RWPE2 (cell line): Measurements from ENCODE around the gene P2RY8.
"Not testable (repeated sequence)": the region's sequence is repeated elsewhere in the genome, so short reads cannot be mapped to it uniquely, and the experiment has no call there.

Source experiments
- ATAC-seq: fragments of 200-7000 bp; cut with Tn5 transposase; 3 replicates; pipeline ENCODE4 v1.9.1; 2021; ENCODE audit warnings: low read depth
- DNase-seq: peaks from one replicate; pipeline ENCODE4 v3.0.0-alpha.2; 2020; ENCODE audit warnings: low spot score
- H3K27ac ChIP-seq: fragments of 450-650 bp; 2 replicates; pipeline ENCODE4 v1.5.1; 2017; ENCODE audit warnings: mild to moderate bottlenecking; ENCODE audit not compliant: poor library complexity, severe bottlenecking
- H3K27me3 ChIP-seq: fragments of 250-450 bp; sonication (Bioruptor Pico); 2 replicates; pipeline ENCODE4 v1.5.1; 2021; ENCODE audit warnings: mild to moderate bottlenecking, moderate library complexity; ENCODE audit not compliant: insufficient read depth, poor library complexity, severe bottlenecking
- H3K36me3 ChIP-seq: fragments of 250-450 bp; sonication (Bioruptor Pico); 2 replicates; pipeline ENCODE4 v1.5.1; 2020; ENCODE audit warnings: low read depth, mild to moderate bottlenecking, moderate library complexity
- H3K4me1 ChIP-seq: fragments of 250-450 bp; sonication (Bioruptor Pico); 2 replicates; pipeline ENCODE4 v1.5.1; 2021; ENCODE audit warnings: mild to moderate bottlenecking, moderate library complexity; ENCODE audit not compliant: insufficient read depth, poor library complexity, severe bottlenecking
- H3K4me3 ChIP-seq: fragments of 250-450 bp; sonication (Bioruptor Pico); 2 replicates; pipeline ENCODE4 v1.5.1; 2021; ENCODE audit warnings: mild to moderate bottlenecking, moderate library complexity; ENCODE audit not compliant: severe bottlenecking
- H3K9me3 ChIP-seq: fragments of 250-450 bp; sonication (Bioruptor Pico); 2 replicates; pipeline ENCODE4 v1.5.1; 2021; ENCODE audit warnings: mild to moderate bottlenecking, moderate library complexity; ENCODE audit not compliant: severe bottlenecking
- TF ChIP-seq, protein P1 (sequence below): fragments of 450-650 bp; IDR thresholded peaks from one replicate; pipeline ENCODE4 v1.5.1; 2017; ENCODE audit warnings: mild to moderate bottlenecking, moderate library complexity; ENCODE audit not compliant: poor library complexity, severe bottlenecking

P2RY8 gene

DNA sequence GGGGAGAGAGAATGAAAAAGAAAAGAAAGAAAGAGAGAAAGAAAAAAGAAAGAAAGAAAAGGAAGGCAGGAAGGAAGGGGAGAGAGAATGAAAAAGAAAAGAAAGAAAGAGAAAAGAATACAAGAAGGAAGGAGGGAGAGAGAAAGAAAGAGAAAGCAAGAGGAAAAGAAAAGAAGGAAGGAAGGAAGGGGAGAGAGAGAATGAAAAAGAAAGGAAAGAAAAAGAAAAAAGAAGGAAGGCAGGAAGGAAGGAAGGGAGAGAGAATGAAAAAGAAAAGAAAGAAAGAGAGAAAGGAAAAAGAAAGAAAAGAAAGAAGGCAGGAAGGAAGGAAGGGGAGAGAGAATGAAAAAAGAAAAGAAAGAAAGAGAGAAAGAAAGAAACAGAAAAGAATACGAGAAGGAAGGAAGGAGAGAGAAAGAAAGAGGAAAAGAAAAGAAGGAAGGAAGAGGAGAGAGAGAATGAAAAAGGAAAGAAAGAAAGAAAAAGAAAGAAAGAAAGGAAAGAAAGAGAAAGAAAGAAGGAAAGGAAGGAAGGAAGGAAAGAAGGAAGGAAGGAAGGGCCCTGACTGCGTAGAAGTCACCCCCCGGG, 15.1 kb upstream of the P2RY8 start:
- H3K36me3 ChIP-seq = no peaks in the 10 kb centered on the region
- ATAC-seq (no peak), DNase-seq (no peak)
- H3K27me3 ChIP-seq = no peaks in the 10 kb centered on the region
- H3K27ac ChIP-seq = no peak overlapping the region
- no peaks in the 10 kb centered on the region for H3K9me3 ChIP-seq
- no peak overlapping the region for H3K4me3 ChIP-seq
- no peaks in the 10 kb centered on the region for H3K4me1 ChIP-seq
- TF ChIP-seq, protein P1, sequence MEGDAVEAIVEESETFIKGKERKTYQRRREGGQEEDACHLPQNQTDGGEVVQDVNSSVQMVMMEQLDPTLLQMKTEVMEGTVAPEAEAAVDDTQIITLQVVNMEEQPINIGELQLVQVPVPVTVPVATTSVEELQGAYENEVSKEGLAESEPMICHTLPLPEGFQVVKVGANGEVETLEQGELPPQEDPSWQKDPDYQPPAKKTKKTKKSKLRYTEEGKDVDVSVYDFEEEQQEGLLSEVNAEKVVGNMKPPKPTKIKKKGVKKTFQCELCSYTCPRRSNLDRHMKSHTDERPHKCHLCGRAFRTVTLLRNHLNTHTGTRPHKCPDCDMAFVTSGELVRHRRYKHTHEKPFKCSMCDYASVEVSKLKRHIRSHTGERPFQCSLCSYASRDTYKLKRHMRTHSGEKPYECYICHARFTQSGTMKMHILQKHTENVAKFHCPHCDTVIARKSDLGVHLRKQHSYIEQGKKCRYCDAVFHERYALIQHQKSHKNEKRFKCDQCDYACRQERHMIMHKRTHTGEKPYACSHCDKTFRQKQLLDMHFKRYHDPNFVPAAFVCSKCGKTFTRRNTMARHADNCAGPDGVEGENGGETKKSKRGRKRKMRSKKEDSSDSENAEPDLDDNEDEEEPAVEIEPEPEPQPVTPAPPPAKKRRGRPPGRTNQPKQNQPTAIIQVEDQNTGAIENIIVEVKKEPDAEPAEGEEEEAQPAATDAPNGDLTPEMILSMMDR = no peak

DNA sequence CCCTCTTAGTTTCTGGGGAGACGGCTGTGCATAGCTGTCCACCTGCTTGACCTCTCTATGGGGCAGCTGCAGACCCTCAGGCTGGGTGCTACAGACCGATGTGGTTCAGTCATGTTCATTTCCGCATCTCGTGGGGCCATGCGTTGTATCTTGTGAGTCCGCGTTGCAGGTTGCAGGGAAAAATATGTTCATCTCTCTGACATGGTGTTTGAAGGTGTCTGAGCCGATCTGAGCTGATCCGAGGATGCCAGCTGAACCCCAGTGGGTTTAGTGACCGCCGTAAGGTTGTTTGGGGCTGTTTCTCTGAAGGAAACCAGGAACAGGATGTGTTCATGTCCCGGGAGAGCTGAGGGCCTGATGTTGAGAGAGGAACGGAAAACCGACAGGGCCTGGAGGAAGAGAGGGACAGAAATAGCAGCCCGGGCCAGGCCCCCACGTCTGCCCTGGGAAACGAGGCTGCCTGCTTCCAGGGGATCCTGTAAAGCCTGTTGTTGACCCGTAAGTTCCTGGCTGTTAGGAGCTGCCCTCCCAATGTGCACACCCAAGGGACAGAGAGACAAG, 9.8 kb upstream of the P2RY8 start:
- DNase-seq (peak; percentile 49), ATAC-seq (no peak)
- Histone ChIP-seq H3K4me3 (no peak overlapping the region), H3K4me1 (no peaks in the 10 kb centered on the region), H3K9me3 (no peaks in the 10 kb centered on the region), H3K27me3 (no peaks in the 10 kb centered on the region), H3K36me3 (no peaks in the 10 kb centered on the region), H3K27ac (no peak overlapping the region)
- TF ChIP-seq, protein P1 = no peak

DNA sequence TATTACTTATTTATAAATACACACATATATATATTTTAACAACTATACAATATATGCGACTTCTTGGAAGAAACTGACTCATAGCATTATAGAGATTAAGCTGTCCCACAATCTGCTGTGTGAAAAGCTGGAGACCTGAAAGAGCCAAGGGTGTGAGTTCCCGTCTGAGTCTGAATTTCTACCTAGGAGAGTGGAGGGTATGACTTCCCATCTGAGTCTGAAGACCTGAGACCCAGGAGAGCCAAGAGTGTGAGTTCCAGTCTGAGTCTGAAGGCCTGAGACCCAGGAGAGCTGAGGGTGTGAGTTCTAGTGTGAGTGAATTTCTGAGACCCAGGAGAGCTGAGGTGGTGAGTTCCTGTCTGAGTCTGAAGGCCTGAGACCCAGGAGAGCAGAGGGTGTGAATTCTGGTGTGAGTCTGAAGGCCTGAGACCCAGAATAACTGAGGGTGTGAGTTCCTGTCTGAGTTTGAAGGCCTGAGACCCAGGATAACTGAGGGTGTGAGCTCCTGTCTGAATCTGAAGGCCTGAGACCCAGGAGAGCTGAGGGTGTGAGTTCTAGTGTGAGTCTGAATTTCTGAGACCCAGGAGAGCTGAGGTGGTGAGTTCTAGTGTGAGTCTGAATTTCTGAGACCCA, 8.9 kb upstream of the P2RY8 start:
- TF ChIP-seq, protein P1 = no peak
- Histone ChIP-seq H3K9me3 (no peaks in the 10 kb centered on the region), H3K4me1 (no peaks in the 10 kb centered on the region), H3K4me3 (no peak overlapping the region), H3K27me3 (no peaks in the 10 kb centered on the region), H3K36me3 (no peaks in the 10 kb centered on the region), H3K27ac (no peak overlapping the region)
- ATAC-seq (no peak), DNase-seq (peak; percentile 2)

DNA sequence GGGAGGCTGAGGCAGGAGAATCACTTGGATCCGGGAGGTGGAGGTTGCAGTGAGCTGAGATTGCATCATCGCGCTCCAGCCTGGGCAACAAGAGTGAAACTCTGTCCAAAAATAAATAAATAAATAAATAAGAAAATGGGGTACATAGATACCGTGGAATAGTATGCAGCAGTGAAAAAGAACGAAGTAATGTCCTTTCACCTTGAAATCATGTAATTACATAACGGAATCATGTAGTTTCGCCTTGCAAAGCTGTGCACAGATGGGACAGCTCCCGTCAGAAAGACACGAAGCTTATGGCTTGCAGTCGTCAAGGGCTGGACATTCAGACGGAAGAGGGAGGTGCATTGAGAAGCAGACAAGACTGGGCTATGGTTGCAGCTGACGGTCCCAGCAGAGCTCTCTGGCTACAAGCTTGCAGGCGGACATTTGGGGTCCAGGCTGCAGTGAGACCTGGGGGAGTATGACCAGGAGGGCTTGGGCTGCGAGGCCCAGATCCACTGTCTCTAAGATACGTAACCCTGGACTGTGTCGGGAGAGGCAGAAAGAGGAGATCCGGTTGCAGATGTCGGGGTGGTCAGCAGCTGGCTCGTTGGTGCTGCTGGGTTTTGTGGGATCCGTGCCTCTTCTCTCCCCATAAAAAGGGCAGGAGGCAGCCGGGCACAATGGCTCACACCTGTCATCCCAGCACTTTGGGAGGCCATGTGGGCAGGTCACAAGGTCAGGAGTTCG, 6.2 kb upstream of the P2RY8 start:
- ATAC-seq (no peak), DNase-seq (peak; percentile 34)
- Histone ChIP-seq H3K36me3 (no peaks in the 10 kb centered on the region), H3K4me3 (no peak overlapping the region), H3K9me3 (no peaks in the 10 kb centered on the region), H3K27ac (no peak overlapping the region), H3K4me1 (no peaks in the 10 kb centered on the region), H3K27me3 (no peaks in the 10 kb centered on the region)
- TF ChIP-seq, protein P1 = no peak

DNA sequence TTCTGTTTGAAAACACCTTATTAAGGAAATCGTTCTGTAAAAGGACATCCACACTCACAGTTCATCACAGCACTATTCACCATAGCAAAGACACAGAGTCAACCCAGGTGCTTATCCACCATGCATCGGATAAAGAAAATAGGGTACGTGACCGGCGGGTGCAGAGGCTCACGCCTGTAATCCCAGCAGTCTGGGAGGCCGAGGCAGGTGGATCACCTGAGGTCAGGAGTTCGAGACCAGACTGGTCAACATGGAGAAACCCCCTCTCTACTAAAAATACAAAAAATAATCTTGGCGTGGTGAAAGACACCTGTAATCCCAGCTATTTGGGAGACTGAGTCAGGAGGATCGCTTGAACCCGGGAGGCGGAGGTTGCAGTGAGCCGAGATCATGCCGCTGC, 2.2 kb upstream of the P2RY8 start:
- DNase-seq, H3K27me3 ChIP-seq, H3K27ac ChIP-seq, H3K4me1 ChIP-seq, H3K4me3 ChIP-seq, H3K9me3 ChIP-seq, ATAC-seq, H3K36me3 ChIP-seq: not testable (repeated sequence)

DNA sequence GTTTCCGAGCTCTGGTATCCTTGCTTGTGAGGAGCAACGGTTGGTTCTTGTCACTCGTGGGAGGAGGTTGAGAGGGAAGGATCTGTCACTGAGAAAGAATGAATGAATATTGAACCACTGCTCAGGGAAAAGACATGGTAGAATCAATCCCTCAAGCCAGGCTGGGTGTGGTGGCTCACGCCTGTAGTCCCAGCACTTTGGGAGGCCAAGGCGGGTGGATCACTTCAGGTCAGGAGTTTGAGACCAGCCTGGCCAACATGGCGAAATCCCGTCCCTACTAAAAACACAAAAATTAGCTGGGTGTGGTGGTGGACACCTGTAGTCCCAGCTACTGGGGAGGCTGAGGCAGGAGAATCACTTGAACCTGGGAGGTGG, 718 bp upstream of the P2RY8 start:
- ATAC-seq, H3K4me1 ChIP-seq, H3K9me3 ChIP-seq, H3K27me3 ChIP-seq, H3K27ac ChIP-seq, H3K36me3 ChIP-seq, DNase-seq, H3K4me3 ChIP-seq: not testable (repeated sequence)
